AG09319 (cell line): ENCODE results near the gene BARX1.
"Not testable (repeated sequence)": the region's sequence is repeated elsewhere in the genome, so short reads cannot be mapped to it uniquely, and the experiment has no call there.

Experiments used
- DNase-seq: peaks from one replicate; pipeline ENCODE4 v3.0.0-alpha.2; 2010; ENCODE audit warnings: low read depth; ENCODE audit errors: extremely low read depth
- CTCF ChIP-seq: IDR thresholded peaks from 2 replicates; pipeline ENCODE4 v1.5.1; 2011; ENCODE audit warnings: low read depth, mild to moderate bottlenecking, inconsistent platforms, low read length, moderate library complexity

The BARX1 gene

GRCh38 chr9:93965830-93966577 is 10.8 kb upstream of the BARX1 start:
- no peak for TF ChIP-seq CTCF
- DNase-seq, result no peak

DNA sequence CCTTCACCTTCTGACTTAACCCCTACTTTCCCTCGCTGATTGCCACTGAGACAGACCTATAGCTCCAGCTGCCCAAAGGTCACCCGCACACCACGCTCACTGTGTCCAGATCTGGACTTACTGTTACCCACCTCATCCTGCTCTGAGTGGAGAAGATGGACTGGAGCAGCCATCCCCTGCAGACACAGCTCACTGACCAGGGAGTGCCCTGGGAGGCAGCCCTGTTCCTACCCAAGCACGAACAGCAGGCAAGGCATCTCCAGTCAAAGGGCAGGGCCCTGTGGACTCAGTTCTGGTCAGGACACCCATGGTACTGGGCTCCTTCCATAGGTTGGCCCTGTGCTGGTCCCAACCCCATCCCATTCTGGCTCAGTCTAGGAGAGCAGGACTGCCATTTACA is 9.5 kb upstream of the BARX1 start:
- DNase-seq, result no peak
- TF ChIP-seq CTCF, result no peak

- no peak for DNase-seq
- no peak for TF ChIP-seq CTCF
These were observed 8.8 kb upstream of the BARX1 start for GRCh38 chr9:93963969-93964368.

DNA sequence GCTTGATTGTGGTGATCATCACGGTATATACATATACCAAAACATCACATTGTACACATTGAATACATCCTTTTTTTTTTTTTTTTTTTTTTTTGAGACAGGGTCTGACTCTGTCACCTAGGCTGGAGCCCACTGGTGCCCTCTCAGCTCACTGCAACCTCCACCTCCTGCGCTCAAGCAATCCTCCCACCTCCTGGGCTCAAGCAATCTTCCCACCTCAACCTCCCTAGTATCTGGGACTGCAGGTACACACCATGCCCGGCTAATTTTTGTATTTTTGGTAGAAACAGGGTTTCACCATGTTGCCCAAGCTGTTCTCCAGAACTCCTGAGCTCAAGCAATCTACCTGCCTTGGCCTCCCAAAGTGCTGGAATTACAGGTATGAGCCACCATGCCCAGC is 8.3 kb upstream of the BARX1 start:
- DNase-seq, result not testable (repeated sequence)

- peak; percentile 67 for DNase-seq
- TF ChIP-seq CTCF, result peak; percentile 79
These were observed 7.6 kb upstream of the BARX1 start for GRCh38 chr9:93962561-93963440.

GRCh38 chr9:93962017-93962416 is 6.9 kb upstream of the BARX1 start:
- DNase-seq, result no peak
- TF ChIP-seq CTCF, result no peak

DNA sequence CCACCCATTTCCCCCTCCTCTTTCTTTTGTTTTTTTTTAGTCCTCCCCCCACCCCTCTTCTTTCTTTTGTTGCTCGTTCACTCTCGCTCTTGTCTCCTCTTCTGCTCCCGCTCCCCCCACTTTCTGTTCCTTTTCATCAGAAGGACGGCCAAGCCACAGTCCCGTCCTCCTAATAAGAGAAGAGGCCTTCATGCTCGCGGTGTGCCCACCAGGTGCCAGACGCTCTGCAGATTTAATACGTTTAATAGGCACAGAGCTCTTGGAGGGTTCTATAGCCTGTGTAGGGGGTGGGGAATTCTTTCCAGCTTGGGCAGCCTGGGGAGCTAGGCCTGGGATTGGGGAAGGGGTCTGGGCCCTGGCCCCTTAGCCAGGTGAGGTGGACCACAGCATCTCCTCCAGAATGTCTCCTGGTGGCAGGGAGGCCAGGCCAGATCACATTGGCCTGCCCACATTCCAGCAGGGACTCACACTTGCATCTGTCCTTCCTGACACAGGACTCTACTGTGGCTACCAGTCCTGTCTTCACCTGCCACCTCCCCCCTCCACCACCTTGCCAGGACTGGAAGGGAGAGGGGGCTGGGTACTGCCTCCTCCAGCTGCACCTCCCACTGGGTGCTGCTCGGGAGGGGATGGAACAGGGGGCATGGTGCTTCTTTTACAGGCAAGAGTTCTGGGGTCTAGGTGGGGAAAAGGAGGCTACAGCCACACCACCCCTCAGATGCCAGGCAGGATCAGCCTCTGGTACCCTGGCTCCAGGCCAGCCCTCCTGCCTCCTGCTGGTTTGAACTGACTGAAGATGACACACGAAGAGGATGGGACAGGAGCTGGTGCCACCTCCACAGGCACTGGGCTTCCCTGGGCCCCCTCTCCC is 6.1 kb upstream of the BARX1 start:
- TF ChIP-seq CTCF, result no peak; the same call in 1 of the 2 replicates
- DNase-seq, result no peak
